ENCODE data around the gene PAPSS2. TPM values are rescaled to one million over a fixed set of nuclear protein-coding genes. Genes with fewer than 3 reads are reported as not detected.

Gene PAPSS2
- total and polyA plus RNA-seq, 2 donors (not counting 3 experiments of a cell fraction or from before 2014, with no cell fraction given): 27.9 to 82.6 TPM

GRCh38 chr10:87684001-87684638 is 24.4 kb downstream of the PAPSS2 start:
- ChIA-PET CTCF (interaction anchor here (1.0 to 2.4 kb wide), 3 partner anchors 10 to 51 kb away, joined by 4 to 8 read pairs (median 7); no protein-coding TSS in a partner anchor), POLR2A (no interaction called here)
- intact Hi-C loops (cut with micrococcal nuclease): no loop called here
- Histone ChIP-seq H3K9me1 (replicated peaks; ENCODE audit: control insufficient read depth, extremely low read depth, insufficient read depth, low read length) (no peaks in the 10 kb centered on the region), H3K79me2 (ENCODE audit: control insufficient read depth, insufficient read depth, low read length) (peaks cover 23% of the 10 kb centered on the region), H3K27me3 (ENCODE audit: control insufficient read depth in 2 of 2, insufficient read depth in 2 of 2, low read length in 2 of 2) (no peaks in the 10 kb centered on the region), H3K9me3 (replicated peaks; ENCODE audit: control insufficient read depth, insufficient read depth, low read length) (no peaks in the 10 kb centered on the region), H3K27ac (ENCODE audit: insufficient read depth, low read depth, low read length) (no peak overlapping the region), H3K36me3 (ENCODE audit: control insufficient read depth in 2 of 2, extremely low read depth in 1 of 2, insufficient read depth in 2 of 2, low read length in 2 of 2) (no peaks in the 10 kb centered on the region), H3K4me3 (replicated peaks in 1 of 3; ENCODE audit: insufficient read depth in 1 of 3, low read depth in 1 of 3, low read length in 3 of 3) (no peak overlapping the region), H4K20me1 (replicated peaks; ENCODE audit: control insufficient read depth, extremely low read depth, insufficient read depth, low read length) (peaks cover 3% of the 10 kb centered on the region), H3K4me2 (ENCODE audit: insufficient read depth, low read length) (no peak overlapping the region), H3K9ac (replicated peaks; ENCODE audit: extremely low read depth, insufficient read depth, low read length) (no peak overlapping the region), H3K4me1 (ENCODE audit: control insufficient read depth, extremely low read depth, insufficient read depth, low read length) (no peaks in the 10 kb centered on the region), H2AFZ (ENCODE audit: low read depth, low read length) (no peak overlapping the region)
- BruUV-seq (replicated peaks): no TSS peak
- DNase-seq (ENCODE audit: low read depth, low spot score) (no peak), FAIRE-seq (no peak)
- TF ChIP-seq POLR2AphosphoS5 (IDR thresholded peaks at IDR 0.05; ENCODE audit: insufficient read depth, low read depth, low read length) (no peak), EZH2 (IDR thresholded peaks at IDR 0.05; ENCODE audit: borderline replicate concordance, low read depth, low read length, severe bottlenecking) (no peak), MAX (IDR thresholded peaks at IDR 0.05; ENCODE audit: insufficient read depth, insufficient read length) (no peak), GATA2 (IDR thresholded peaks at IDR 0.05; ENCODE audit: insufficient read depth, insufficient read length, low read depth, low read length) (no peak), POLR2A (IDR thresholded peaks at IDR 0.05; ENCODE audit: low read depth, low read length) (no peak), MYC (IDR thresholded peaks at IDR 0.05; ENCODE audit: low read depth, low read length) (no peak), FOS (IDR thresholded peaks at IDR 0.05; ENCODE audit: borderline replicate concordance, insufficient read depth, low read length) (no peak), JUN (IDR thresholded peaks at IDR 0.05; ENCODE audit: borderline replicate concordance, insufficient read depth, insufficient read length, low read depth) (no peak)
- TF ChIP-seq, protein P1, sequence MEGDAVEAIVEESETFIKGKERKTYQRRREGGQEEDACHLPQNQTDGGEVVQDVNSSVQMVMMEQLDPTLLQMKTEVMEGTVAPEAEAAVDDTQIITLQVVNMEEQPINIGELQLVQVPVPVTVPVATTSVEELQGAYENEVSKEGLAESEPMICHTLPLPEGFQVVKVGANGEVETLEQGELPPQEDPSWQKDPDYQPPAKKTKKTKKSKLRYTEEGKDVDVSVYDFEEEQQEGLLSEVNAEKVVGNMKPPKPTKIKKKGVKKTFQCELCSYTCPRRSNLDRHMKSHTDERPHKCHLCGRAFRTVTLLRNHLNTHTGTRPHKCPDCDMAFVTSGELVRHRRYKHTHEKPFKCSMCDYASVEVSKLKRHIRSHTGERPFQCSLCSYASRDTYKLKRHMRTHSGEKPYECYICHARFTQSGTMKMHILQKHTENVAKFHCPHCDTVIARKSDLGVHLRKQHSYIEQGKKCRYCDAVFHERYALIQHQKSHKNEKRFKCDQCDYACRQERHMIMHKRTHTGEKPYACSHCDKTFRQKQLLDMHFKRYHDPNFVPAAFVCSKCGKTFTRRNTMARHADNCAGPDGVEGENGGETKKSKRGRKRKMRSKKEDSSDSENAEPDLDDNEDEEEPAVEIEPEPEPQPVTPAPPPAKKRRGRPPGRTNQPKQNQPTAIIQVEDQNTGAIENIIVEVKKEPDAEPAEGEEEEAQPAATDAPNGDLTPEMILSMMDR (IDR thresholded peaks at IDR 0.05; ENCODE audit: extremely low read depth in 1 of 2, insufficient read depth in 1 of 2, low read depth in 1 of 2, low read length in 2 of 2): no peak
- dilution Hi-C loops (cut with MboI; ENCODE audit: extremely low pct_ligation_motif_present, low sequenced_read_pairs): no loop called here

Measured in endothelial cell of umbilical vein (primary cell).